ENCODE data around the gene ME3.

Gene ME3

DNA sequence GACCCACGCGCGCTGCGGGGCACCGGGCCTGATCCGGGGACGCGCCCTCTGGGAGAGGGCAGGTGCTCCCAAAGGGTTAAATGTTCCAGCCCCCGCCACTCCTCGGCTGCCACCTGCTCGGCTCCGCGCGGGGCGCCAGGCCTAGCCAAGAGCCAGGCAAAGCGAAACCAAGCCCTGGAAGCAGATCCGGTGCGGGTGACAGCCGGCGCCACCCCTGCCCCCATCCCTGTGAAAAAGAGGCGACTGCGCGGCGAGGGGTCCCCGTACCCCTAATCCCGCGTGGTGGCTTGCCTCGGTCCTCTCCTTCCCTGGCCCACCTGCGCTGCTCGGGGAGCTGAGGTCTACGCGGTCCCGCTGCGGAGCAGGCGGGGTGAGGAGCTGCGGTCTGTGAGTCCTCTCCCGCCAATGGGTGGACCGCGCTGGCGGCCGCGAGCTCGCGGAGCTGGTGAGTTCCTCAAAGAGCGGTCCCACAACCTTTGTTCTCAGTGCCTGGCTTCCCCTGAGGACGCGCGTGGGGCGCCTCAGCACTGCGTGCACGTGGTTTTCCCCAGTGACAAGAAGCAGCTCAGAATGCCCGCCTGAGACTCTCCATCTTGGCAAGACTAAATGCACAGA lies at the start of gene ME3:
TSS of gene ME3 (minus strand) at position 610 of the 615 bp plus-strand sequence.
- DNase-seq (ENCODE audit: low read depth in 2 of 2) = peak; percentile 21 to 38

DNA sequence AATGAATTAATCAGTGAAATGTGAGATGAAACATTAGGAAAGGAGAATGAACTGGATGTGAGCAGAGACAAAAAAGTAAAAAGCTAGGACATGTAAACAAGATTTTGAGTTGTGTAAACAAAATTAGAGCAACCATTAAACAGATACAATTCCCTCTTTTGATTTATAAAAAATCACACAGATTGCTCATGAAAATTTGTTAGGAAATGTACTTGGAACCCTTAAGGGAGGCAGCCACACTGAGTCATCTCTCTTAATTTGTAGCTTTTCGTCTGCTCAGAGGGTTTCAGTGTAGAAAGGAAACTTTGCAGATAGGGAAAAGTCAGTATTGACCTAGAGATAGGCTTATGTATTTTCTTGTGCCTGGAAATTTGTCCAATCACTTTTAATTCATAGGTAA lies 49.6 kb upstream of the ME3 start:
- DNase-seq (ENCODE audit: low read depth in 2 of 2) = no peak

- no peak for DNase-seq (ENCODE audit: low read depth in 2 of 2)
Measured at GRCh38 chr11:86720546-86720945, 48.1 kb upstream of the ME3 start.

GRCh38 chr11:86719781-86720463 lies 47.5 kb upstream of the ME3 start:
- DNase-seq (ENCODE audit: low read depth in 2 of 2) = no peak

- no peak for DNase-seq (ENCODE audit: low read depth in 2 of 2)
Measured at GRCh38 chr11:86718999-86719398, 46.6 kb upstream of the ME3 start.

DNA sequence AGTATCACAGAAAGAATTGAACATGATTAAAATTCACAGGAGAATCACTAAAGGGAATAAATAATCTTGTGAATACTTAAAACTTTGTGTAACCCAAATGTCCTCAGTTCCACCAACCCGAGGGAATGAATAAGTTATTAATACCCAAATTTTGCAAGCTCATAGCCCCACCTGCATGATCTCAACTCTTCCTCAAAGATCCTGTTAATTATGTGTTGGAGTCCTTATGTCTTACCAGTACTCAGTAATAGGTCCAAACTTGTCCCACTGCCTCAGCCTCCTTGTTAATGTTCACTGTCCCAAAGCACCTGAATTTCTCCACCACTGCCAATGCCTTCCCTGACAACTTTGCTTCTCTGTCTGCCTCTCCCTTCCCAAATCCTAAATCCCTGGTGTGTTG lies 46.1 kb upstream of the ME3 start:
- DNase-seq (ENCODE audit: low read depth in 2 of 2) = no peak

GRCh38 chr11:86717817-86718501 lies 45.5 kb upstream of the ME3 start:
- DNase-seq (ENCODE audit: low read depth in 2 of 2) = no peak

DNA sequence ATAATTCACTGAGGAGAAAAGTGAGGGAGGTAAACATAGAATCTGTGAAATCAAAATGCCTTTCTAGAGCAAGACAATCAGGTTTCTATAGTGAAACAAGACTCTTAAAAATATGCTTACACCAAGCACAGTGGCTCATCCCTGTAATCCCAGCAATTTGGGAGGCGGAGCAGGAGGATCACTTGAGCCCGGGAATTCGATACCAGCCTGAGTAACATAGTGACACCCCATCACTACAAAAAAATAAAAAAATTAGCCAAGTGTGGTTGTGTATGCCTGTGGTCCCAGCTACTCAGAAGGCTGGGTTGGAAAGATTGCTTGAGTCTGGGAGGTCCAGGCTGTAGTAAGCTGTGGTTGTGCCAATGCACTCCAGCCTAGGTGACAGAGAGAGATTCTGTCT lies 43.2 kb upstream of the ME3 start:
- no peak for DNase-seq (ENCODE audit: low read depth in 2 of 2)

- DNase-seq (ENCODE audit: low read depth in 2 of 2) = no peak
Measured at GRCh38 chr11:86713552-86713951, 41.1 kb upstream of the ME3 start.

- no peak for DNase-seq (ENCODE audit: low read depth in 2 of 2)
Measured at GRCh38 chr11:86710936-86711335, 38.5 kb upstream of the ME3 start.

DNA sequence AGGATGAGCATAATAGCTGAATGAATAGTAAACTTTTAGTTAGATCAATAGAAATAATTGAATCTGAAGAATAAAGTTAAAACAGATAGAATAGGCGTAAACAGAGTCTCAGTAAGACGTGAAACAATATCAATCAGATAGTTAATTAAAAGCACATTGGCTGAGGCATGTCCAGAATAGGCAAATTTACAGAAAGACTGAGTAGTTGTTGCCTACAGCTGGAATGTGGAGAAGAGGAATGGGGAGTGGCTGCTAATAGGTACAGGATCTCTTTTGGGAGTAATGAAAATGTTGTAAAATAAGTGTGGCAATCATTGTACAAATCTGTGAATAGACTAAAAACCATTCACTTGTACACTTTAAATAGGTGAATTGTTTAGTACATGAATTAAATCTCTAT lies 36.3 kb upstream of the ME3 start:
- DNase-seq (ENCODE audit: low read depth in 2 of 2) = no peak

DNA sequence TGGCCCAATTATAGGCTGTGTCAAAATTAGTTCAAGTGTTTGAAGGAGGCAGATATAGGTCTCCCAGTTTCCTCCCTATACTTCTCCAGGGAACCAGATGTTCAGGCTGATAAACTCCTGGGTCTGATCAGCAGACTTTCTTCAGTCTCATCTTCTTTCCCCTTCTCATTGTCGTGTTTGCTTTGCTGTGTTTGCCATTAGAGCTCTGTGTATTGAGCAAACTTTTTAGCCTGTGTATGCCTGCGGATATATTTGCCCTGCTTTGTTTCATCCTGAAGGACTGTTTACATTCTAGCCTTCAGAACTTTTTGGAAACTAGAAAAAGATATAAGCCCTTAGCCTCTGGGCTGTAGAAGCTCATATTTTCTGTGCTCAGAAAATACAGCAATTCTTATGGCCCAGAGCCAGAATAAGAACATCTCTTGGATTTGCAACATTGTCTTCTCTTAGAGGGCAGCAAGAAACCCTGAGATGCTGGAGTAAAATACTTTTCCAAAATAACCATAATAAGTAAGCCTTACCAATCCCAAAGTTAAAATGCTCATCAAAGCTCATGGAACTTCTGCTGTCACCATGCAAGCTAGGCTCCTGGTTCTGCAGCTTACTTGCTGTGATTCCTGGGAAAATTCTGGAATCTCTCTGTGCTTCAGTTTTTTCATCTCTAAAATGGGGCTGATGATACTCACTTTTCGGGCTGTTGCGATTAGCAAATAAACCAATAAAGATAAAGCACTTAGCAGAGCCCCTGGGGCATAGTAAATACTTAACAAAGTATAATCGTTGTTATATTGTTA lies 34.1 kb upstream of the ME3 start:
- no peak for DNase-seq (ENCODE audit: low read depth in 2 of 2)

GRCh38 chr11:86704710-86705109 lies 32.3 kb upstream of the ME3 start:
- no peak for DNase-seq (ENCODE audit: low read depth in 2 of 2)

DNA sequence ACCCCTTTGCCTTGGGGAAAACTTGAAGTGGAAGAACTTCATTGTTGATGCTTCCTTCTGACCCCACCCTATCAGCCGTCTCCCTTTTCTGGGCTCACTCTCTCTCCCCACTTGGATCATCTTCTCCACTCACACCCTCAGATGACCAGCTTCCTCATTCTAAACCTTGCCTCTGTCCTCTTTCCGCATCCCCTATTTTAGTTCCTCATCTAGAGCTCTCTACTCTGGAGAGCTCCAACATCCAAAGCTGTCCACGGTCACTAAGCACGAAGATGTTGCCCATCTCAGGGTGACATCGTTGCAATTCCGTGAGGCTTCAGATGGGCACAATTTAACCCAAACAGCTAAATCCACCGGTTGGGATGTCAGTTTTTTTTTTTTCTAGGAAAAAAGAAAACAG lies 31.6 kb upstream of the ME3 start:
- no peak for DNase-seq (ENCODE audit: low read depth in 2 of 2)

- no peak for DNase-seq (ENCODE audit: low read depth in 2 of 2)
Measured at GRCh38 chr11:86702220-86702983, 30.0 kb upstream of the ME3 start.

GRCh38 chr11:86699040-86699791 lies 26.8 kb upstream of the ME3 start:
- no peak for DNase-seq (ENCODE audit: low read depth in 2 of 2)

DNA sequence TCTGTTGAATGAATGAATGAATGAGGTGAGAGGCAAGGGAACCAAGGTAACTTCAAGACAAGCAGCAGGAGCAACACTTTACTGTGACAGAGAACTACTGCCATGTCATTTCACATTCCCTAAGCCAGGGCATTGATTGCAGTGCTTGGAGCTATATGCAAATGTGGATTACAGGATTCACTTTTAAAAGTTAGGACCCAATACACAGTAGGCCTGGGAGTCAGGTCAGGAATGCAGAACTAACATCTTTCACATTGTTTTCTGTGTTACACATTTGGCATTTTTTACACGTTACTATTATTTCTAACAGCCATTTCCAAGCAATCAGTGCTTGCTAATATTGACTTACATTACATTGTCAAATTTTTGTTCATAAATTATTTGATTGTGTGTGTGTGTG lies 26.2 kb upstream of the ME3 start:
- no peak for DNase-seq (ENCODE audit: low read depth in 2 of 2)

- no peak for DNase-seq (ENCODE audit: low read depth in 2 of 2)
Measured at GRCh38 chr11:86696451-86696850, 24.0 kb upstream of the ME3 start.

GRCh38 chr11:86696004-86696403 lies 23.6 kb upstream of the ME3 start:
- no peak for DNase-seq (ENCODE audit: low read depth in 2 of 2)

DNA sequence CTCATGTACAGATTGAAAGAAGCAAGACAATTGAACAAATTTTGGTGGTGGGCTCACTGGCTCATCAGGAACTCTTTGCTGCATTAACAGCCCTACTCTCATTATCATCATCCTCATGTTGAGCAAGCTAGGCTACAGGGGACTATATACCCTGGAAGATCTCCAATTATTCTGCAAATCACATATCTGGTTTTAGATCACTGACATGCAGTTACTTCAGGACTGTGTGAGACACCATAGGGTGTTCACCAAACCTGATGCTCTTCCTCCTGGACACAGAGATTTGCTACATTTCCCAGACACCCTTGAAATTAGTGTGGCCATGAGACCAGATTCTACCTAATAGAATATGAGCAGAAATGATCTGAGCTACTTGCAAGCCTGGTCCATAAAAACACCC lies 23.0 kb upstream of the ME3 start:
- DNase-seq (ENCODE audit: low read depth in 2 of 2) = no peak

- DNase-seq (ENCODE audit: low read depth in 2 of 2) = no peak
Measured at GRCh38 chr11:86693518-86693917, 21.1 kb upstream of the ME3 start.
